Transverse colon (tissue), 4 donors: ENCODE measurements around the gene AFG3L2. TPM values are rescaled to one million over a fixed set of nuclear protein-coding genes. Genes with fewer than 3 reads are reported as not detected.

Experiments used
- DNase-seq: peaks from one replicate; pipeline ENCODE4 v3.0.0-alpha.2; 2019
- H3K27ac ChIP-seq, 4 donors: fragments of 200-600 bp; sonication (generic); 2 replicates each; pipeline ENCODE4 v1.5.1; 2016 to 2018; ENCODE audit warnings: inconsistent platforms in 4 of 4
- H3K27me3 ChIP-seq: fragments of 200-600 bp; sonication (generic); 2 replicates; pipeline ENCODE4 v1.5.1; 2017; ENCODE audit warnings: inconsistent platforms
- H3K36me3 ChIP-seq, 4 donors: fragments of 200-600 bp; sonication (generic); 2 replicates each; pipeline ENCODE4 v1.5.1; 2017 to 2019; ENCODE audit warnings: inconsistent platforms in 4 of 4
- H3K4me1 ChIP-seq, 4 donors: fragments of 200-600 bp; sonication (generic); 2 replicates each; pipeline ENCODE4 v1.5.1; 2017 to 2020; ENCODE audit warnings: inconsistent platforms in 4 of 4
- H3K4me3 ChIP-seq, 4 donors: fragments of 200-600 bp; sonication (generic); 1 replicate in 1 of 4; 2 replicates in 3 of 4; pipeline versions ENCODE4 v1.5.1 to v1.6.1; 2017 to 2019; ENCODE audit warnings: inconsistent platforms in 4 of 4
- H3K9me3 ChIP-seq, 2 donors: fragments of 200-600 bp; sonication (generic); 2 replicates each; pipeline ENCODE4 v1.5.1; 2017 to 2019; ENCODE audit warnings: inconsistent platforms in 2 of 2
- CTCF ChIP-seq, 5 experiments: fragments of 200-600 bp in 3 of 5; fragments of 450-650 bp in 2 of 5; sonication (generic) in 3 of 5; IDR thresholded peaks; 1 replicate in 2 of 5; 2 replicates in 3 of 5; pipeline ENCODE4 v1.5.1; 2016 to 2017; ENCODE audit warnings: antibody characterized with exemption in 5 of 5, inconsistent platforms in 3 of 5, mild to moderate bottlenecking in 2 of 5, moderate library complexity in 1 of 5
- EP300 ChIP-seq: sonication (generic); formaldehyde crosslinking; IDR thresholded peaks from one replicate; pipeline ENCODE4 v1.6.1; 2017; ENCODE audit warnings: antibody characterized with exemption, low read depth
- POLR2A ChIP-seq: fragments of 450-650 bp; IDR thresholded peaks from one replicate; pipeline ENCODE4 v1.6.1; 2016; ENCODE audit warnings: antibody characterized with exemption, mild to moderate bottlenecking, moderate library complexity
- POLR2AphosphoS5 ChIP-seq, 3 donors: sonication (generic); formaldehyde crosslinking; IDR thresholded peaks; one replicate each; pipeline ENCODE4 v1.6.1; 2016; ENCODE audit warnings: antibody characterized with exemption in 3 of 3
- WGBS, 2 donors: methylation state at CpG; one replicate each; pipeline ENCODE4 v1.1.5; 2018; ENCODE audit warnings: low coverage in 1 of 2; 5-methylcytosine and 5-hydroxymethylcytosine counted together
- in situ Hi-C, 4 donors: fragments of 200-750 bp; cut with MboI; loops; one replicate each; pipeline versions ENCODE4 v1.15.0 to v1.15.1; 2017; ENCODE audit warnings: low sequenced_read_pairs in 3 of 4, low pct_ligation_motif_present in 1 of 4, low pct_unique_long_range_greater_than_20kb in 1 of 4
- intact Hi-C: fragments of 100-400 bp; cut with DNase I; formaldehyde crosslinking; loops from one replicate; pipeline ENCODE4 v1.15.1; 2023; ENCODE audit warnings: low total_unique reads
- total RNA-seq, 4 donors: library from RNA; depleted of rRNA; stranded (reverse); fragments of >200 nt; gene quantifications; one replicate each; pipeline ENCODE4 v1.1.0, GENCODE V29; 2016

Gene AFG3L2
- total RNA-seq, 4 donors from 2014 or later: 74.1 to 95.6 (median 92.6) TPM

DNA sequence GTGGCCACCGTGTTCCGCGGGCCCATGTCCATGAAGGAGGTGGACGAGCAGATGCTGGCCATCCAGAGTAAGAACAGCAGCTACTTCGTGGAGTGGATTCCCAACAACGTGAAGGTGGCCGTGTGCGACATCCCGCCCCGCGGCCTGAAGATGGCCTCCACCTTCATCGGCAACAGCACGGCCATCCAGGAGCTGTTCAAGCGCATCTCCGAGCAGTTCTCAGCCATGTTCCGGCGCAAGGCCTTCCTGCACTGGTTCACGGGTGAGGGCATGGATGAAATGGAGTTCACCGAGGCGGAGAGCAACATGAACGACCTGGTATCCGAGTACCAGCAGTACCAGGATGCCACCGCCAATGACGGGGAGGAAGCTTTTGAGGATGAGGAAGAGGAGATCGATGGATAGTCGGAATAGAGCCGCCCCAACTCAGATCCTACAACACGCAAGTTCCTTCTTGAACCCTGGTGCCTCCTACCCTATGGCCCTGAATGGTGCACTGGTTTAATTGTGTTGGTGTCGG, 51.2 kb downstream of the AFG3L2 start:
- Histone ChIP-seq H3K4me3 (no peak overlapping the region), H3K27ac (no peak overlapping the region), H3K9me3 (no peaks in the 10 kb centered on the region), H3K27me3 (no peaks in the 10 kb centered on the region), H3K4me1 (no peaks in the 10 kb centered on the region), H3K36me3 (peaks cover 0 to 30% (median 10%) of the 10 kb centered on the region in 4 donors)
- no peak for TF ChIP-seq POLR2AphosphoS5 (IDR thresholded peaks at IDR 0.05)
- no peak for TF ChIP-seq POLR2A
- no peak for TF ChIP-seq CTCF (IDR thresholded peaks at IDR 0.05)
- TF ChIP-seq EP300: no peak
- no peak for DNase-seq
- 90 to 95% methylated on average over 2 to 29 of the region's 29 CpGs for WGBS, 2 donors
- in situ Hi-C loops: no loop called here
- intact Hi-C loops: no loop called here

DNA sequence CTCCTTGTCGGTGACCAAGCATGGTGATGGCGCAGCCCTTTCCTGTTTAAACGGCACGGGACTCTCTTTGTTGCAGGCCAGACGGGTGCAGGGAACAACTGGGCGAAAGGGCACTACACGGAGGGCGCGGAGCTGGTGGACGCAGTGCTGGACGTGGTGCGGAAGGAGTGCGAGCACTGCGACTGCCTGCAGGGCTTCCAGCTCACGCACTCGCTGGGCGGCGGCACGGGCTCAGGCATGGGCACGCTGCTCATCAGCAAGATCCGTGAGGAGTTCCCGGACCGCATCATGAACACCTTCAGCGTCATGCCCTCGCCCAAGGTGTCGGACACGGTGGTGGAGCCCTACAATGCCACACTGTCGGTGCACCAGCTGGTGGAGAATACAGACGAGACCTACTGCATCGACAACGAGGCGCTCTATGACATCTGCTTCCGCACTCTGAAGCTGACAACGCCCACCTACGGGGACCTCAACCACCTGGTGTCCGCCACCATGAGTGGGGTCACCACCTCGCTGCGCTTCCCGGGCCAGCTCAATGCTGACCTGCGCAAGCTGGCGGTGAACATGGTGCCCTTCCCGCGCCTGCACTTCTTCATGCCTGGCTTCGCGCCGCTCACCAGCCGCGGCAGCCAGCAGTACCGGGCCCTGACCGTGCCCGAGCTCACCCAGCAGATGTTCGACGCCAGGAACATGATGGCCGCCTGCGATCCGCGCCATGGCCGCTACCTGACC, 51.9 kb downstream of the AFG3L2 start:
- H3K4me1 ChIP-seq: no peaks in the 10 kb centered on the region
- TF ChIP-seq POLR2AphosphoS5 (IDR thresholded peaks at IDR 0.05) (peak in 1 of 3 donors; percentile 7), POLR2A (no peak)
- intact Hi-C loops: no loop called here
- H3K9me3 ChIP-seq: no peaks in the 10 kb centered on the region
- H3K36me3 ChIP-seq: peaks cover 0 to 30% (median 10%) of the 10 kb centered on the region in 4 donors
- DNase-seq: no peak
- no peak overlapping the region for H3K4me3 ChIP-seq
- no peak overlapping the region for H3K27ac ChIP-seq
- in situ Hi-C loops: no loop called here
- WGBS, 2 donors: 98% methylated on average over 55 of the region's 58 CpGs; no CpG with 5 or more reads in 1 of the 2 donors
- no peaks in the 10 kb centered on the region for H3K27me3 ChIP-seq

DNA sequence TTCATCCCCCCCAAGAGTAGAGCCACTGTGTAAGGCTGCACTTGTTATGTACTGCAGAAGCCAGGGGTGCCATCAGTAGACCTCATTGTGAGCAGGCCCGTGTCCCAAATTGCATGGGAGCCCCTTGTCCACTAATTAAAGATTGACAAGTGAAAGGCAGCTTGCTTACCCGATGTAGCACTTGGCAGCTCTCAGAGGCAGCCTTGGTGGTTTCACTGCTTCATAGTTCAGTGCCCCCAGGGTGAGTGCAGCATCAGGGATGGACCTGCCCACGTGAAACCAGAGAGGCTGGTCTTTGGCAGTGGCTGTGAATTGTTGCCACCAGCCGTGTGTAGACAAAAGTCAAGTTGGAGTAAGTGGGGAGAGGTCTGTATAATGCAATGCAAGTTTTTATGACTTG, 55.7 kb downstream of the AFG3L2 start:
- intact Hi-C loops (no loop called here), in situ Hi-C loops (no loop called here)
- no peak overlapping the region for H3K4me3 ChIP-seq
- peaks cover 0 to 18% (median 15%) of the 10 kb centered on the region in 4 donors for H3K4me1 ChIP-seq
- no peak overlapping the region for H3K27ac ChIP-seq
- peaks cover 0 to 21% (median 5%) of the 10 kb centered on the region in 4 donors for H3K36me3 ChIP-seq
- DNase-seq: no peak
- 57 to 73% methylated on average over 1 to 4 of the region's 4 CpGs for WGBS, 2 donors
- no peak for TF ChIP-seq POLR2A
- no peak for TF ChIP-seq EP300
- no peak for TF ChIP-seq CTCF (IDR thresholded peaks at IDR 0.05)
- no peak for TF ChIP-seq POLR2AphosphoS5 (IDR thresholded peaks at IDR 0.05)
- no peaks in the 10 kb centered on the region for H3K9me3 ChIP-seq
- H3K27me3 ChIP-seq: no peaks in the 10 kb centered on the region

GRCh38 chr18:12318857-12319256, 58.2 kb downstream of the AFG3L2 start:
- peaks cover 4 to 42% (median 28%) of the 10 kb centered on the region in 4 donors for H3K4me1 ChIP-seq
- H3K27ac ChIP-seq: peak overlapping the region in 3 of 4 donors; percentile 68 to 85 (median 70)
- H3K4me3 ChIP-seq: no peak overlapping the region
- no peaks in the 10 kb centered on the region for H3K9me3 ChIP-seq
- DNase-seq: no peak
- WGBS, 2 donors: 79 to 83% methylated on average over 2 to 5 of the region's 5 CpGs
- H3K36me3 ChIP-seq: peaks cover 0 to 5% (median 0%) of the 10 kb centered on the region in 4 donors
- TF ChIP-seq EP300 (no peak), CTCF (IDR thresholded peaks at IDR 0.05) (no peak), POLR2A (no peak), POLR2AphosphoS5 (IDR thresholded peaks at IDR 0.05) (no peak)
- intact Hi-C loops (no loop called here), in situ Hi-C loops (no loop called here)
- no peaks in the 10 kb centered on the region for H3K27me3 ChIP-seq
